Measurements from ENCODE around the gene NHLRC4. TPM values are rescaled to one million over a fixed set of nuclear protein-coding genes. Genes with fewer than 3 reads are reported as not detected.
A peak's percentile ranks its signal among the peaks of the same experiment; 100 is the strongest.

Gene NHLRC4
- polyA plus RNA-seq, 2 of the 4 experiments (the other 2 are of a cell fraction) = 0.03 to 0.09 TPM

DNA sequence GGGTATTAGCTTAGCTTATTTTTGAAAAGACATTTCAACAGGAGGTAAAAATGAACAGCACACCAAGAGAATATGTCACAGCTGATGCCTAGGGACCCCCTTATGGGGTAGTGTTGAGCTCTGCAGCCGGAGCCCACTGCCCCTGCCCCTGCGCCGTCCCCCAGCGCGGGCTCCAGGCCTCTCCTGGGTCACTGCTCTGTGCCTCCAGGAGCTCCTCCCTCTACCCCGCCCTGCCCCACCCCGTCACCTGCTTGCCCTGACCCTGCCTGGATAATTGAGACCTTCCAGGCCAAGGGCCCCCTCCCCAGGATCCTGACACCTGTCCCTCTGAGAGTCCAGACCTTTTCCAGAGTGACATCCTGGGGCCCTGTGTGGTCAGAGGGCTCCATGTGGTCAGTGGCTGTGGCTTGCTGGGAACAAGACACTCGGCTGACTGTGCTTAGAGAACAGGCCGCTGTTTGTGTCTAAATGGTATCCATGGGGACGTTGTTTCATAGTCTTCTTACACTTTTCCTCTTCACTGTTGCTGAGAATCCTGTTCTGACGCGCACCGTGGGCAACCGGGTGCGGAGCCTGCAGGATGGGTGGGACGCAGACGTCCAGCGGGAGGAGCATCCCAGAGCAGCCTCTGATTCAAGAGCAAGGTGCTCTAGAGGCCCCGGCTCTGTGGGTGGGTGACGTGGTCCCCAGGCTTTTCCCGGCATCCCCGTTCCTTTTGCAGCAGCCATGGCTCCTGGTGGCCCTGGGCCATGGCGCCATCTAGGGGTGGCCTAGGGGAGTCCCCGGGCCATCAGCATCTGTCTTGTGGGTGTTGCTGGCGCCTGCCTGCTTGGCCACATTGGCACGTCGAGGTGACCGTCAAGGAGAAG is 43.9 kb downstream of the NHLRC4 start:
- peaks cover 2% of the 10 kb centered on the region; the same call in 1 of the 3 replicates for H3K9me3 ChIP-seq
- no peak for FAIRE-seq
- no peak for DNase-seq (ENCODE audit: low read depth in 1 of 2, low spot score in 1 of 2)
- H3K4me3 ChIP-seq = no peak overlapping the region
- ATAC-seq = peak; percentile 54 to 85; a peak in 3 of 6 replicates
- H3K4me1 ChIP-seq = no peaks in the 10 kb centered on the region
- CTCF ChIA-PET = interaction anchor here (0.7 to 1.2 kb wide), 3 partner anchors 10 to 11 kb away, joined by 3 read pairs; no protein-coding TSS in a partner anchor
- no peak for TF ChIP-seq CBX8 (IDR thresholded peaks at IDR 0.05)
- TF ChIP-seq, protein P1, sequence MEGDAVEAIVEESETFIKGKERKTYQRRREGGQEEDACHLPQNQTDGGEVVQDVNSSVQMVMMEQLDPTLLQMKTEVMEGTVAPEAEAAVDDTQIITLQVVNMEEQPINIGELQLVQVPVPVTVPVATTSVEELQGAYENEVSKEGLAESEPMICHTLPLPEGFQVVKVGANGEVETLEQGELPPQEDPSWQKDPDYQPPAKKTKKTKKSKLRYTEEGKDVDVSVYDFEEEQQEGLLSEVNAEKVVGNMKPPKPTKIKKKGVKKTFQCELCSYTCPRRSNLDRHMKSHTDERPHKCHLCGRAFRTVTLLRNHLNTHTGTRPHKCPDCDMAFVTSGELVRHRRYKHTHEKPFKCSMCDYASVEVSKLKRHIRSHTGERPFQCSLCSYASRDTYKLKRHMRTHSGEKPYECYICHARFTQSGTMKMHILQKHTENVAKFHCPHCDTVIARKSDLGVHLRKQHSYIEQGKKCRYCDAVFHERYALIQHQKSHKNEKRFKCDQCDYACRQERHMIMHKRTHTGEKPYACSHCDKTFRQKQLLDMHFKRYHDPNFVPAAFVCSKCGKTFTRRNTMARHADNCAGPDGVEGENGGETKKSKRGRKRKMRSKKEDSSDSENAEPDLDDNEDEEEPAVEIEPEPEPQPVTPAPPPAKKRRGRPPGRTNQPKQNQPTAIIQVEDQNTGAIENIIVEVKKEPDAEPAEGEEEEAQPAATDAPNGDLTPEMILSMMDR (IDR thresholded peaks at IDR 0.05) = peak; percentile 26; the same call in 2 of the 3 replicates
- TF ChIP-seq, protein P2, sequence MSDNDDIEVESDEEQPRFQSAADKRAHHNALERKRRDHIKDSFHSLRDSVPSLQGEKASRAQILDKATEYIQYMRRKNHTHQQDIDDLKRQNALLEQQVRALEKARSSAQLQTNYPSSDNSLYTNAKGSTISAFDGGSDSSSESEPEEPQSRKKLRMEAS (IDR thresholded peaks at IDR 0.05) = no peak
- TF ChIP-seq ESRRA (IDR thresholded peaks at IDR 0.05; ENCODE audit: borderline replicate concordance, low read length) = no peak
- TF ChIP-seq, protein P3, sequence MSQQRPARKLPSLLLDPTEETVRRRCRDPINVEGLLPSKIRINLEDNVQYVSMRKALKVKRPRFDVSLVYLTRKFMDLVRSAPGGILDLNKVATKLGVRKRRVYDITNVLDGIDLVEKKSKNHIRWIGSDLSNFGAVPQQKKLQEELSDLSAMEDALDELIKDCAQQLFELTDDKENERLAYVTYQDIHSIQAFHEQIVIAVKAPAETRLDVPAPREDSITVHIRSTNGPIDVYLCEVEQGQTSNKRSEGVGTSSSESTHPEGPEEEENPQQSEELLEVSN (IDR thresholded peaks at IDR 0.05; ENCODE audit: borderline replicate concordance, low read depth) = no peak
- TF ChIP-seq RAD21 (conservative IDR thresholded peaks at IDR 0.05 in 1 of 2, IDR thresholded peaks at IDR 0.05 in 1 of 2) = peak in 1 of 2 experiments; percentile 39; a peak in 1 of 5 replicates
- TF ChIP-seq POLR2AphosphoS2 (conservative IDR thresholded peaks at IDR 0.05; ENCODE audit: low read length) = no peak
- H3K27ac ChIP-seq = no peak overlapping the region
- no peak overlapping the region for H3K4me2 ChIP-seq
- WGBS (ENCODE audit: missing lambda C conversion rate) = 91% methylated on average over 20 of the region's 28 CpGs
- POLR2A ChIA-PET = interaction anchor here (0.6 kb wide), 1 partner anchor 224 kb away, joined by 5 read pairs; no protein-coding TSS in a partner anchor

DNA sequence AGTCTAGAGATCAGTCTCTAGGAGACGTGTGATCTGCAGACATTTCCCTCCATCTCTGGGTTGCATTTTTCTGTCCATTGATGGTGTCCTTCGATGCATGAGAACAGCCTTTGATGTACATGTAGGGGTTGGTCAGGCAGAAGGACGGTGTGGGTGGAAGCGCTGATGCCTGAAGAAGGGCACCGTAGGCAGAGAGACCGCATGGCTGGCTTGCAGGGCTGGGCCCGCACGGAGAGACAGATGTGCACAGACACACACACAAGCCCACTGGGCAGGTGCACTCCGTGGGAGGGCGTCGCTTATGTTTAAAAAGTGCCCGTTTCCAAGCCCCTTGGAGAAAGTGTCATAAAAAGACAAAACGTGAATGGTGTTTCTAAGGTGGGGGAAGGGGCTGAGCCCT is 48.3 kb downstream of the NHLRC4 start:
- POLR2A ChIA-PET = no interaction called here
- H3K9me3 ChIP-seq = no peaks in the 10 kb centered on the region
- no peak overlapping the region for H3K4me3 ChIP-seq
- no peak for DNase-seq (ENCODE audit: low read depth in 1 of 2, low spot score in 1 of 2)
- TF ChIP-seq NFE2L2 (conservative IDR thresholded peaks at IDR 0.05; ENCODE audit: low read length) = no peak
- TF ChIP-seq JUN (IDR thresholded peaks at IDR 0.05) = no peak
- no peak for TF ChIP-seq BHLHE40 (IDR thresholded peaks at IDR 0.05; ENCODE audit: low read depth, low read length)
- no peak for TF ChIP-seq ZC3H11A (IDR thresholded peaks at IDR 0.05)
- TF ChIP-seq GATA3 (IDR thresholded peaks at IDR 0.05; ENCODE audit: borderline replicate concordance) = no peak
- no peak for TF ChIP-seq HOXB5 (CRISPR knock-in tag; IDR thresholded peaks at IDR 0.05)
- no peak for TF ChIP-seq HOXB13 (CRISPR knock-in tag; IDR thresholded peaks at IDR 0.05; ENCODE audit: low read depth)
- no peak for TF ChIP-seq FOXS1 (CRISPR knock-in tag; IDR thresholded peaks at IDR 0.05)
- TF ChIP-seq, protein P4, sequence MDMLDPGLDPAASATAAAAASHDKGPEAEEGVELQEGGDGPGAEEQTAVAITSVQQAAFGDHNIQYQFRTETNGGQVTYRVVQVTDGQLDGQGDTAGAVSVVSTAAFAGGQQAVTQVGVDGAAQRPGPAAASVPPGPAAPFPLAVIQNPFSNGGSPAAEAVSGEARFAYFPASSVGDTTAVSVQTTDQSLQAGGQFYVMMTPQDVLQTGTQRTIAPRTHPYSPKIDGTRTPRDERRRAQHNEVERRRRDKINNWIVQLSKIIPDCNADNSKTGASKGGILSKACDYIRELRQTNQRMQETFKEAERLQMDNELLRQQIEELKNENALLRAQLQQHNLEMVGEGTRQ (IDR thresholded peaks at IDR 0.05) = no peak
- no peak for TF ChIP-seq SMC3 (IDR thresholded peaks at IDR 0.05)
- no peak for TF ChIP-seq MAFK (IDR thresholded peaks at IDR 0.05; ENCODE audit: partially characterized antibody)
- TF ChIP-seq MYC (IDR thresholded peaks at IDR 0.05; ENCODE audit: borderline replicate concordance, low read length) = no peak
- no peak for TF ChIP-seq POLR2AphosphoS2 (conservative IDR thresholded peaks at IDR 0.05; ENCODE audit: low read length)
- CTCF ChIA-PET = no interaction called here
- FAIRE-seq = no peak
- H3K27ac ChIP-seq = no peak overlapping the region
- WGBS (ENCODE audit: missing lambda C conversion rate) = 93% methylated on average over 13 of the region's 13 CpGs
- H3K4me1 ChIP-seq = no peaks in the 10 kb centered on the region
- ATAC-seq = no peak
- no peak overlapping the region for H3K4me2 ChIP-seq
